ENCODE data around the gene SLC27A4. TPM values are rescaled to one million over a fixed set of nuclear protein-coding genes. Genes with fewer than 3 reads are reported as not detected.

SLC27A4 gene
- 25.5 and 27.0 TPM in 2 replicates for polyA plus RNA-seq (2014; cell fraction: cytosol; rRNA removed)
- 18.5 and 20.6 TPM in 2 replicates for polyA plus RNA-seq (2014; cell fraction: nucleus; rRNA removed)

- peak; percentile 70 for DNase-seq (ENCODE audit: low spot score)
These were observed at the start of gene SLC27A4 for GRCh38 chr9:128339761-128340690. Gene SLC27A4, plus strand, starts transcription at chr9:128340527. Its CDS starts 2,606 bp downstream, at chr9:128343133.

GRCh38 chr9:128292009-128292408, 48.3 kb upstream of the SLC27A4 start:
- DNase-seq (ENCODE audit: low spot score): no peak

GRCh38 chr9:128293091-128293490, 47.2 kb upstream of the SLC27A4 start:
- peak; percentile 32 for DNase-seq (ENCODE audit: low spot score)

- DNase-seq (ENCODE audit: low spot score): no peak
These were observed 46.2 kb upstream of the SLC27A4 start for GRCh38 chr9:128294142-128294541.

GRCh38 chr9:128296340-128297220, 43.7 kb upstream of the SLC27A4 start:
- no peak for DNase-seq (ENCODE audit: low spot score)

- DNase-seq (ENCODE audit: low spot score): no peak
These were observed 43.0 kb upstream of the SLC27A4 start for GRCh38 chr9:128297221-128297773.

- DNase-seq (ENCODE audit: low spot score): peak; percentile 60
These were observed 41.5 kb upstream of the SLC27A4 start for GRCh38 chr9:128298535-128299482.

- DNase-seq (ENCODE audit: low spot score): no peak
These were observed 36.0 kb upstream of the SLC27A4 start for GRCh38 chr9:128304136-128304970.

- DNase-seq (ENCODE audit: low spot score): no peak
These were observed 35.4 kb upstream of the SLC27A4 start for GRCh38 chr9:128304971-128305288.

- no peak for DNase-seq (ENCODE audit: low spot score)
These were observed 30.8 kb upstream of the SLC27A4 start for GRCh38 chr9:128309551-128309950.

GRCh38 chr9:128310461-128310860, 29.9 kb upstream of the SLC27A4 start:
- no peak for DNase-seq (ENCODE audit: low spot score)

- no peak for DNase-seq (ENCODE audit: low spot score)
These were observed 25.6 kb upstream of the SLC27A4 start for GRCh38 chr9:128314697-128315096.

- no peak for DNase-seq (ENCODE audit: low spot score)
These were observed 23.9 kb upstream of the SLC27A4 start for GRCh38 chr9:128316421-128316820.

GRCh38 chr9:128317629-128318028, 22.7 kb upstream of the SLC27A4 start:
- DNase-seq (ENCODE audit: low spot score): no peak

GRCh38 chr9:128321343-128321742, 19.0 kb upstream of the SLC27A4 start:
- no peak for DNase-seq (ENCODE audit: low spot score)

- DNase-seq (ENCODE audit: low spot score): no peak
These were observed 18.4 kb upstream of the SLC27A4 start for GRCh38 chr9:128321879-128322403.

- DNase-seq (ENCODE audit: low spot score): peak; percentile 96
These were observed 17.7 kb upstream of the SLC27A4 start, which contains the start of the genes COQ4 and TRUB2 for GRCh38 chr9:128322404-128323211. Gene COQ4, plus strand, starts transcription at chr9:128322839. Its CDS starts 20 bp downstream, at chr9:128322859. Gene TRUB2, minus strand, starts transcription at chr9:128322447. Its CDS starts 39 bp downstream, at chr9:128322408.

GRCh38 chr9:128323212-128323730, 17.1 kb upstream of the SLC27A4 start:
- no peak for DNase-seq (ENCODE audit: low spot score)

Data from SK-N-DZ (cell line).